Hepatocyte (in vitro differentiated cells): ENCODE data around the gene GPR61.

Source experiments
- CTCF ChIP-seq: fragments of 200-600 bp; sonication (generic); IDR thresholded peaks from 2 replicates; pipeline ENCODE4 v1.5.1; 2016; ENCODE audit warnings: antibody characterized with exemption, mild to moderate bottlenecking; ENCODE audit not compliant: poor library complexity
- EZH2 ChIP-seq: fragments of 200-600 bp; sonication (generic); IDR thresholded peaks from 2 replicates; pipeline ENCODE4 v1.6.1; 2016; ENCODE audit warnings: antibody characterized with exemption, mild to moderate bottlenecking, borderline replicate concordance
- EZH2phosphoT487 ChIP-seq: fragments of 200-600 bp; sonication (generic); IDR thresholded peaks from one replicate; pipeline ENCODE4 v1.6.1; 2018; ENCODE audit warnings: antibody characterized with exemption, mild to moderate bottlenecking, low read depth, moderate library complexity; ENCODE audit not compliant: unreplicated experiment, severe bottlenecking

DNA sequence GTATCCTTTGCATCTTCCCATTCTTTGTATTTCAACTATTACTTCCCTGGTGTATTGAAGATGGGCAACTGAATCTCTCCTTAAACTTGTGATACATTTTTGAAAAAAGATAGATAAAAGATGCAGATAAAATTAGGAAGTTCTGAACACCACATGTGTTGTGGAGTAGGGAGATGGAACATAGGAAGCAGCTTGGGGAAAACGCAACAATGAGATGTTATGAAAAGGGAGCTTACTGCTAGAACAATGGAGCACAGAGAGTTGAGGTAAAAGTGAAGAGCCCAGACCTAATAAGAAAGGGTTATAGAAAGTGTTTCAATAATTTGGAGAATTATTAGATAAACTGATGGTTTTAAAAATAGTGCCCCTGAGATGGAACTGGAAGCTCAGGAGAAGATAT is 29.7 kb downstream of the GPR61 start:
- TF ChIP-seq CTCF (no peak), EZH2phosphoT487 (no peak), EZH2 (no peak)
